Neural progenitor cell (in vitro differentiated cells): ENCODE measurements around the gene SPTLC1.

Experiments
- EZH2 ChIP-seq: fragments of 200-600 bp; sonication (generic); IDR thresholded peaks from 2 replicates; pipeline ENCODE4 v1.6.1; 2017; ENCODE audit warnings: antibody characterized with exemption, mild to moderate bottlenecking, moderate library complexity
- TF ChIP-seq, protein P1 (sequence below): fragments of 200-600 bp; sonication (generic); IDR thresholded peaks from 2 replicates; pipeline ENCODE4 v1.5.1; 2017; ENCODE audit warnings: antibody characterized with exemption, mild to moderate bottlenecking

DNA sequence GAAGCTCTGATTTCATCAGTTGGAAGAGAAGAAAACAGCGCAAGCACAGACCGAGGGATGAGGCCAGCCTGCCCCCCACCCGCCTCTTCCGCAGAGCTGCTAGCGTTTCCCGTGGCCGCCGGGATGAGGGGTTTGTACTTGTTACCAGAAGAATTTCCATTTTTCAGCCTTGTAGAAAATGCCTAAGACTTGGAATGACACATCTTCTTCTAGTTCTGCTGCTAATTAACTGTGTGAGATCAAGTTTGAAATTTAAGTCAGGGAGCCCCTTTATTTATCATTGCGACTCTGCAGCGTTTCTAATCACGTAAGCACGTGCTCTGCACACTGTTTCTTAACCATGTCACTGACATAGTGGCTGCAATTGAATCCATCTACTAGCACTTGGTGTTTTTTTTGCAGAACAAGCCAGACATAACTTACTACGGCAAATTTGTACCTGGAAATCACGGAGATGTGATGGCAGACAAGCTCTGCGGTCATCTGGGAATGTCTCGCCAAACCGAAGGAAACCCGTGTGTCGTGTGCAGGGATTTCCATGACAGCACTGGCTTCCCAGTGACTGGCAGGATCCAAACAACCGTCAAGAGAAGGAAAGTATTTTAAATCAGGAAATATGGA lies 123.4 kb downstream of the SPTLC1 start:
- TF ChIP-seq, protein P1, sequence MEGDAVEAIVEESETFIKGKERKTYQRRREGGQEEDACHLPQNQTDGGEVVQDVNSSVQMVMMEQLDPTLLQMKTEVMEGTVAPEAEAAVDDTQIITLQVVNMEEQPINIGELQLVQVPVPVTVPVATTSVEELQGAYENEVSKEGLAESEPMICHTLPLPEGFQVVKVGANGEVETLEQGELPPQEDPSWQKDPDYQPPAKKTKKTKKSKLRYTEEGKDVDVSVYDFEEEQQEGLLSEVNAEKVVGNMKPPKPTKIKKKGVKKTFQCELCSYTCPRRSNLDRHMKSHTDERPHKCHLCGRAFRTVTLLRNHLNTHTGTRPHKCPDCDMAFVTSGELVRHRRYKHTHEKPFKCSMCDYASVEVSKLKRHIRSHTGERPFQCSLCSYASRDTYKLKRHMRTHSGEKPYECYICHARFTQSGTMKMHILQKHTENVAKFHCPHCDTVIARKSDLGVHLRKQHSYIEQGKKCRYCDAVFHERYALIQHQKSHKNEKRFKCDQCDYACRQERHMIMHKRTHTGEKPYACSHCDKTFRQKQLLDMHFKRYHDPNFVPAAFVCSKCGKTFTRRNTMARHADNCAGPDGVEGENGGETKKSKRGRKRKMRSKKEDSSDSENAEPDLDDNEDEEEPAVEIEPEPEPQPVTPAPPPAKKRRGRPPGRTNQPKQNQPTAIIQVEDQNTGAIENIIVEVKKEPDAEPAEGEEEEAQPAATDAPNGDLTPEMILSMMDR, result no peak
- TF ChIP-seq EZH2, result no peak
